ENCODE results near the gene SLC38A2. TPM values are rescaled to one million over a fixed set of nuclear protein-coding genes. Genes with fewer than 3 reads are reported as not detected.
A peak's percentile ranks its signal among the peaks of the same experiment; 100 is the strongest.

Gene SLC38A2
- total RNA-seq, 1 donor from 2014 or later = 262 TPM

GRCh38 chr12:46386360-46386867, 13.8 kb upstream of the SLC38A2 start:
- Mint-ChIP-seq H3K27ac (ENCODE audit: unreplicated experiment) (no peak overlapping the region), H3K4me3 (ENCODE audit: unreplicated experiment) (no peak overlapping the region), H3K36me3 (ENCODE audit: unreplicated experiment) (no peaks in the 10 kb centered on the region), H3K9me3 (ENCODE audit: unreplicated experiment) (peaks cover 11% of the 10 kb centered on the region), H3K27me3 (ENCODE audit: unreplicated experiment) (peaks cover 7% of the 10 kb centered on the region), H3K4me1 (ENCODE audit: low read depth, unreplicated experiment) (peaks cover 28% of the 10 kb centered on the region)
- TF ChIP-seq CTCF (IDR thresholded peaks at IDR 0.05; ENCODE audit: partially characterized antibody, unreplicated experiment) = no peak
- DNase-seq = no peak

GRCh38 chr12:46385438-46385837, 12.9 kb upstream of the SLC38A2 start:
- no peak for TF ChIP-seq CTCF (IDR thresholded peaks at IDR 0.05; ENCODE audit: partially characterized antibody, unreplicated experiment)
- peak; percentile 33 for DNase-seq
- peak overlapping the region; percentile 43 for H3K27ac Mint-ChIP-seq (ENCODE audit: unreplicated experiment)
- H3K4me1 Mint-ChIP-seq (ENCODE audit: low read depth, unreplicated experiment) = peaks cover 28% of the 10 kb centered on the region
- peaks cover 11% of the 10 kb centered on the region for H3K9me3 Mint-ChIP-seq (ENCODE audit: unreplicated experiment)
- peaks cover 7% of the 10 kb centered on the region for H3K27me3 Mint-ChIP-seq (ENCODE audit: unreplicated experiment)
- peak overlapping the region; percentile 68 for H3K4me3 Mint-ChIP-seq (ENCODE audit: unreplicated experiment)
- no peaks in the 10 kb centered on the region for H3K36me3 Mint-ChIP-seq (ENCODE audit: unreplicated experiment)

GRCh38 chr12:46384451-46385309, 12.1 kb upstream of the SLC38A2 start:
- DNase-seq = no peak
- Mint-ChIP-seq H3K36me3 (ENCODE audit: unreplicated experiment) (no peaks in the 10 kb centered on the region), H3K27ac (ENCODE audit: unreplicated experiment) (peak overlapping the region; percentile 81), H3K4me1 (ENCODE audit: low read depth, unreplicated experiment) (peaks cover 28% of the 10 kb centered on the region), H3K9me3 (ENCODE audit: unreplicated experiment) (peaks cover 14% of the 10 kb centered on the region), H3K4me3 (ENCODE audit: unreplicated experiment) (peak overlapping the region; percentile 90), H3K27me3 (ENCODE audit: unreplicated experiment) (peaks cover 7% of the 10 kb centered on the region)
- no peak for TF ChIP-seq CTCF (IDR thresholded peaks at IDR 0.05; ENCODE audit: partially characterized antibody, unreplicated experiment)

- no peak for TF ChIP-seq CTCF (IDR thresholded peaks at IDR 0.05; ENCODE audit: partially characterized antibody, unreplicated experiment)
- Mint-ChIP-seq H3K4me3 (ENCODE audit: unreplicated experiment) (peak overlapping the region; percentile 90), H3K9me3 (ENCODE audit: unreplicated experiment) (peaks cover 14% of the 10 kb centered on the region), H3K27ac (ENCODE audit: unreplicated experiment) (peak overlapping the region; percentile 81), H3K4me1 (ENCODE audit: low read depth, unreplicated experiment) (peaks cover 28% of the 10 kb centered on the region), H3K36me3 (ENCODE audit: unreplicated experiment) (no peaks in the 10 kb centered on the region), H3K27me3 (ENCODE audit: unreplicated experiment) (peaks cover 9% of the 10 kb centered on the region)
- DNase-seq = peak; percentile 58
These were observed 11.3 kb upstream of the SLC38A2 start for GRCh38 chr12:46383654-46384450.
